Measurements from ENCODE around the gene AATF. TPM values are rescaled to one million over a fixed set of nuclear protein-coding genes. Genes with fewer than 3 reads are reported as not detected.
A peak's percentile ranks its signal among the peaks of the same experiment; 100 is the strongest.

The AATF gene
- polyA plus RNA-seq, 1 donor: 33.4 TPM

DNA sequence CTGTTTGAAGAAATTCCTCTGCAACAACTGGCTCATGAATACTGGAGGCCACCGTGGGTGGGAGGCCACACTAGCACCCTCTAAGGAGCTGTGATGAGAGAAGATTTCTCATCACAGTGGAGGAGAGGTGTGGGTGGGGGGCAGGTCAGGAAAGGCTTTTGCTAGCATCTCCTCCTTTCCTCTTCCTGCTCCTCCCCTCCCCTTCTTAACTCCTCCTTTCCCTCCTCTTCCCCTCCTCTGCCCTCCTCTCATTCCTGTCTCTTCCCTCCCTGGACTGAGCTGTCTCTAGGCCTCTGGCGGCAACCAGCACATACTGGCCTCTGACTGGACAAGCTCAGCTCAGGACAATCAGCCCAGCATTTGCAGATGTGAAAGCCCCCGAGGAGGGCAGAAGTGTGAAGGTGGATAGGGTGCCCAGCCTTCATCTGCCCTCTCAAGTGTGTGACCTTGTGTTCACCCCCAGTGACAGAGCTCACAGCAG is 30.5 kb upstream of the AATF start:
- peaks cover 16% of the 10 kb centered on the region for H3K27me3 ChIP-seq (ENCODE audit: control insufficient read depth, insufficient read depth, low read length)
- H3K4me1 ChIP-seq (ENCODE audit: control insufficient read depth, insufficient read depth, low read length): no peaks in the 10 kb centered on the region
- H3K36me3 ChIP-seq (ENCODE audit: control insufficient read depth, insufficient read depth, low read length): no peaks in the 10 kb centered on the region
- H3K4me3 ChIP-seq (ENCODE audit: low read length): no peak overlapping the region
- H3K9me3 ChIP-seq (ENCODE audit: control insufficient read depth, low read depth, low read length): no peaks in the 10 kb centered on the region
- no CpG with 5 or more reads among the region's 3 CpGs for WGBS (ENCODE audit: insufficient coverage, low lambda C conversion rate)
- no peak for DNase-seq
- no peak overlapping the region for H3K27ac ChIP-seq (ENCODE audit: low read length)

DNA sequence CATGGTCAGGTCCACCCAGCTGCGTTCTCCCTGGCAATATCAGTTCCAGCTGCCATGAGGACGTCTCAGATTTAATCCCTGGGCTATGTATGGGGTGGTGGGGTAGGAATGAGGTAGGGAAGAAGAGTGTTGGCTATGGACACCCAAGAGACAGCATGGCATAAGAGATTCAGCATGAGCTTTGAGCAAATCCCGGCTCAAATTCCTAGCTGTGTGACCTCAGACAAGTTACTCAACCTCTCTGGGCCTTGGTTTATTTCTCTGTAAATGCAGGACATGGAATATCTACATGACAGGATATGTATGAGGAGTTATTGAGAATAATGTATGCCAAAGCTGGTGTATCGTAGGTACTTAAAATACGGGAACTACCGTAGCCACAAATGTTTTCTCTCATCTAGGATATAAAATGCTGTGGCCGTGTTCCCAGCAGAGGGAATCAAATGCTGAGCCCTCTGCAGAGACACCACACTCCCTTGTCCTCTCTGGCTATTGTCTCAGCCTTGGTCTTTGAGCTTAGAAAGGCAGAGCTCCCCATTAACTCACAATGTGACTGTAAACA is 29.3 kb upstream of the AATF start:
- Histone ChIP-seq H3K9me3 (ENCODE audit: control insufficient read depth, low read depth, low read length) (no peaks in the 10 kb centered on the region), H3K36me3 (ENCODE audit: control insufficient read depth, insufficient read depth, low read length) (no peaks in the 10 kb centered on the region), H3K27ac (ENCODE audit: low read length) (no peak overlapping the region), H3K4me3 (ENCODE audit: low read length) (no peak overlapping the region), H3K27me3 (ENCODE audit: control insufficient read depth, insufficient read depth, low read length) (peaks cover 16% of the 10 kb centered on the region), H3K4me1 (ENCODE audit: control insufficient read depth, insufficient read depth, low read length) (no peaks in the 10 kb centered on the region)
- no CpG with 5 or more reads among the region's 7 CpGs for WGBS (ENCODE audit: insufficient coverage, low lambda C conversion rate)
- DNase-seq: no peak

DNA sequence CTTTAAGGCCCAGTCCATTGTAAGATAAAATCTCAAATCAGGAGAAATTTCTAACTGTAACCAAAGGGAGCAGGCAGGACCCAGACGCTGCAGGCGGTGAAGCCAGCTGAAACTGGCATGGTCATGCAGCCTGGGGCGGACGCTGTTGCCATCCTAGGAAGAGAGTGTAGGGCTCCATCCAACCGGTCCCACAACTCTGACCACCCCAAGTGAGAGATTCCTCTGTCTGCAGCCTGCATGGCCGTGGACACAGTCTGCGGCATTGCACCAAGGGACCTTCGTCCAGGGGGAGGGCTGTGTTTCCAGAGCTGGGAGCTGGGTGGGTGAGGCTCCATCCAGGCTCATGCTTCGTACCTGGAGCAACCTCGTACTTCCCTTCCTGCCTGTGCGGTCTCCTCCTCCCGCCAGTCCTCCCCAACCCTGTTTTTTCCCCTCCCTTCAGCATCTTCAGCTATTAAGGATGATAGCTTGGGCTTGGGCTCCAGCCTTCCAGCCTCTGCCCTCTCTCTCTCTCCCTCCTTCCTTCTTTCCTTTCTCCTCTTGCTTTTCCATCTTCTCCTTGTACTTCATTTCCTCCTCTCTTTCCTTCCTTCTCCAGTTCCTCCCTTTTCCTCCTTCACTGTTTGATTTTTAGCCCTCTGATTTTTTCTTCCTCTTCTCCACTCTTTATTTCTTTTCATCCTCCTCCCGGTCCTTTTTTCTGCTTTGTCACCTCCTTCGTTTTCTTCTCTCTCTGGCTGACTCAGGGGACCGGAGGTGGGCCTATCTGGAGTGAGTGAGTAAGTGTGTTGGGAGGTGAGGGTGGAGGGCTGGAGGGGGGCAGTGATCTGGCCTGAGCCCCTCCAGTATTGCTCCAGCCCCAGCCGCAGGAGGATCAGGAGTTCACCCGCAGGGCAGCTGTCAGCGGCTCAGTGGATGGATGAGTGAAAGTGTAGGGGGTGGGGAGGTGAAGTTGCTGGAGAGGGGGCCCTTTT is 28.4 kb upstream of the AATF start:
- peaks cover 16% of the 10 kb centered on the region for H3K27me3 ChIP-seq (ENCODE audit: control insufficient read depth, insufficient read depth, low read length)
- H3K4me3 ChIP-seq (ENCODE audit: low read length): no peak overlapping the region
- H3K36me3 ChIP-seq (ENCODE audit: control insufficient read depth, insufficient read depth, low read length): no peaks in the 10 kb centered on the region
- DNase-seq: no peak
- no peaks in the 10 kb centered on the region for H3K9me3 ChIP-seq (ENCODE audit: control insufficient read depth, low read depth, low read length)
- no peaks in the 10 kb centered on the region for H3K4me1 ChIP-seq (ENCODE audit: control insufficient read depth, insufficient read depth, low read length)
- 27% methylated on average over 2 of the region's 18 CpGs for WGBS (ENCODE audit: insufficient coverage, low lambda C conversion rate)
- no peak overlapping the region for H3K27ac ChIP-seq (ENCODE audit: low read length)

DNA sequence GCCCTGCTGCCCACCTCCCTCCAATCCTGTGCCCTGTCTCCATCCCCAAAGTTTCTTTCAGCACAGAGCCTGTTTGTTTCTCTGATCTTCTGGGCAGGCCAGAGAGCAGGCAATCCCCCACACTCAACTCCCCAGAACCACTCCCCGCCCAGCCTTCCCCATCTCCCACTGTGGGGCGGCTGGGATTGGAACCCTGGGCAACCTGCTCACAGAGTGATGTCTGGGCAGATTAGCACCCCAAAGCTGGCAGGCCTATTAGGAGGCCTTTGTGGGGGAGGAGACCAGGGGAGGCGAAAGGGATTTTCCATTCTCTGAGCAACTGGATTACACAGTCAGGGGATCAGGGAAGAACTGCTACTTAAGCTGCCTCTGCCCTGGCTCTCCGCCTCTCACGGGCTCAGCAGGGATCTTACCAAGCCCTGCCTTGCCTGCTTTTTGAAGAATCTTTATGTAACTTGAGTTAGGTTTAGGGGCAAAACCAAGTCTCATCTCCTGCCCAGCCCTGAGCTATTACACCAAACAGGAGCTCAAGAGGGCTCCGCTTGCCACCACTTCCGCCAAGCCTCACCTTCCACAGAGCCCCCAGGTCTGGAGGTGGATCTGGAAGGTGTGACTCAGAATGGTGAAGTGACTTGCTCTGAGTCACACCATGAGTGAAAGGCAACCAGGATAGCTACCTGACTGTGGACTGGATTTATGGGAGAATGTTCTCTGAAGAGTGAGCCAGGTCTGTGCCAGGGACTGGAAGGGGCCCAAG is 27.5 kb upstream of the AATF start:
- Histone ChIP-seq H3K36me3 (ENCODE audit: control insufficient read depth, insufficient read depth, low read length) (no peaks in the 10 kb centered on the region), H3K27ac (ENCODE audit: low read length) (no peak overlapping the region), H3K9me3 (ENCODE audit: control insufficient read depth, low read depth, low read length) (no peaks in the 10 kb centered on the region), H3K27me3 (ENCODE audit: control insufficient read depth, insufficient read depth, low read length) (peaks cover 18% of the 10 kb centered on the region), H3K4me1 (ENCODE audit: control insufficient read depth, insufficient read depth, low read length) (no peaks in the 10 kb centered on the region), H3K4me3 (ENCODE audit: low read length) (no peak overlapping the region)
- WGBS (ENCODE audit: insufficient coverage, low lambda C conversion rate): no CpG with 5 or more reads among the region's 7 CpGs
- no peak for DNase-seq

DNA sequence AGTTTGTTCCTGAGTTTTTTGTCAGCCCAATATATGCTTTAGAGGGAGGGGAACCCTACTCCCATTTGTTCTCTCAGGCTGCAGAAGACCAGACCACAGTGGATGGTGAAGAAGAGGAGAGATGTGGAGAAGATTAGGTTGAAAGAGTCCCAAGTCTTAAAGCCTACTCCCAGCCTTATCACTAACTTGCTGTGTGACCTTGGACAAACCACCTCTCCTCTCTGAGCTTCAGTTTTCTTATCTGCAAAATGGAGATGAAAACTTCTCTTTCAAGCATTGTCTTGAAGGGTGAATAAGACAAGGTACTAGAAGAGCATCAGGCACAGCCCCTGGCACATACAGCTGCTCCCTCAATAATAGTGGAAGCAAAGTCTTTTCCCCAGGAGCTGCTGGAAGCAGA is 26.6 kb upstream of the AATF start:
- no peak for DNase-seq
- H3K9me3 ChIP-seq (ENCODE audit: control insufficient read depth, low read depth, low read length): no peaks in the 10 kb centered on the region
- no peaks in the 10 kb centered on the region for H3K36me3 ChIP-seq (ENCODE audit: control insufficient read depth, insufficient read depth, low read length)
- no peaks in the 10 kb centered on the region for H3K4me1 ChIP-seq (ENCODE audit: control insufficient read depth, insufficient read depth, low read length)
- no peak overlapping the region for H3K4me3 ChIP-seq (ENCODE audit: low read length)
- H3K27me3 ChIP-seq (ENCODE audit: control insufficient read depth, insufficient read depth, low read length): peaks cover 23% of the 10 kb centered on the region
- H3K27ac ChIP-seq (ENCODE audit: low read length): no peak overlapping the region

DNA sequence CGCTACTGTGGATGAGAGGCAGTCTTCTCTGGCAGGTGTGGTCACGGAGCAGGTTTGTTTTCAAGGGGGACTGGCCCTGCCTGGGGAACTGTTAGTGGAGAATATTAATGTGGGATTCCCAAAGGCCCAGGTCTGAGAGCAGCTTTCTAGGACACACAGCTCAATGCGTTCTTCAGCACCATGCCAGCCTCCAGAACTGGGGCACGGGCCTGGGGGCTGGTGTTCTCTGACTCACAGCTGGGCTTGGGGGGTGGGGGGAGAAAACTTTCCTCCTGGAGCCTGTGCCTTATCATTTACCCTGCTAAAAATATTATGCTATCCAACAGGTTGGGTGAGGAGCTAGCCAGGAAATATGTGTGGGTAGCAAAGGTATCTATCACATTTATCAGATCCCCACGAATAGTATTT is 24.9 kb upstream of the AATF start:
- 13% methylated on average over 1 of the region's 5 CpGs for WGBS (ENCODE audit: insufficient coverage, low lambda C conversion rate)
- Histone ChIP-seq H3K4me1 (ENCODE audit: control insufficient read depth, insufficient read depth, low read length) (peaks cover 11% of the 10 kb centered on the region), H3K27me3 (ENCODE audit: control insufficient read depth, insufficient read depth, low read length) (peaks cover 40% of the 10 kb centered on the region), H3K4me3 (ENCODE audit: low read length) (no peak overlapping the region), H3K36me3 (ENCODE audit: control insufficient read depth, insufficient read depth, low read length) (no peaks in the 10 kb centered on the region), H3K9me3 (ENCODE audit: control insufficient read depth, low read depth, low read length) (no peaks in the 10 kb centered on the region), H3K27ac (ENCODE audit: low read length) (no peak overlapping the region)
- DNase-seq: no peak

DNA sequence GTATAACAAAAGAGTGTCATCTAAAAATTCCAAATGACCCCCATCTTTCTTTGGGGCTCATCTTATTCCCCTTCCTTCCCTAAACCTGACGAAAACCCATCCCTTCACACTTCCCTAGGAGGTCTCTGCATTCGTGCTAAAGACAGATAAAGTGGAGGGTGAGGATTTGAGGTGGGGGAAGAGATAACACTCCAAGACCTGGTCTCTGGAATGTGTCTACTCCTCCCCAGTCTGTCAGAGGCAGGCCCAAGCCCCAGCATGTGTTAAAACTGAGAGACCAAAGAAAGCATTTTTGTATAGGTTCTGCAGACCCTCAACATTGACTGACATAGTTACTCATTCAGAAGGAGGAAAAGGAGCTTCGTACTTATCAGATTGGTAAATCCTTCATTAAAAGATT is 22.5 kb upstream of the AATF start:
- no peak for DNase-seq
- no peaks in the 10 kb centered on the region for H3K36me3 ChIP-seq (ENCODE audit: control insufficient read depth, insufficient read depth, low read length)
- H3K27ac ChIP-seq (ENCODE audit: low read length): no peak overlapping the region
- peaks cover 13% of the 10 kb centered on the region for H3K4me1 ChIP-seq (ENCODE audit: control insufficient read depth, insufficient read depth, low read length)
- peaks cover 50% of the 10 kb centered on the region for H3K27me3 ChIP-seq (ENCODE audit: control insufficient read depth, insufficient read depth, low read length)
- no CpG with 5 or more reads among the region's 3 CpGs for whole genome bisulfite sequencing (ENCODE audit: insufficient coverage, low lambda C conversion rate)
- no peak overlapping the region for H3K4me3 ChIP-seq (ENCODE audit: low read length)
- no peaks in the 10 kb centered on the region for H3K9me3 ChIP-seq (ENCODE audit: control insufficient read depth, low read depth, low read length)

DNA sequence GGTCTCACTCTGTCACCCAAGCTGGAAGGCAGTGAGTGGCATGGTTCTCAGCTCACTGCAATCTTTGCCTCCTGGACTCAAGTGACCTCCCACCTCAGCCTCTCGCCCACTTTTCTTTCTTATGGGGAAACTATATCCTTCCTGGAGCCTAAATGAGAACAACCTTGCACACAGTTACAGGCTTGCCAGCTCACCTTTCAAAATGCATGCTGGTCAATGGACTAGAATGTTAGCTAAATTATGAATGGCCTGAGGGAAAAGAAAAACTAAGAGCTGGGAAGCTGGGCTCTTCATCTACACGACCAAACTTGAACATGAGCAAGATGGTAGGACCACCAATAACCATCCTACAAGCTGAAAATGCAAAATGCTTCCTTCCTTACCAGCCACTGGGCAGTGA is 22.1 kb upstream of the AATF start:
- Histone ChIP-seq H3K36me3 (ENCODE audit: control insufficient read depth, insufficient read depth, low read length) (no peaks in the 10 kb centered on the region), H3K27me3 (ENCODE audit: control insufficient read depth, insufficient read depth, low read length) (peaks cover 53% of the 10 kb centered on the region), H3K4me3 (ENCODE audit: low read length) (no peak overlapping the region), H3K27ac (ENCODE audit: low read length) (no peak overlapping the region), H3K9me3 (ENCODE audit: control insufficient read depth, low read depth, low read length) (no peaks in the 10 kb centered on the region), H3K4me1 (ENCODE audit: control insufficient read depth, insufficient read depth, low read length) (peaks cover 13% of the 10 kb centered on the region)
- no CpG with 5 or more reads among the region's 2 CpGs for WGBS (ENCODE audit: insufficient coverage, low lambda C conversion rate)
- DNase-seq: no peak

DNA sequence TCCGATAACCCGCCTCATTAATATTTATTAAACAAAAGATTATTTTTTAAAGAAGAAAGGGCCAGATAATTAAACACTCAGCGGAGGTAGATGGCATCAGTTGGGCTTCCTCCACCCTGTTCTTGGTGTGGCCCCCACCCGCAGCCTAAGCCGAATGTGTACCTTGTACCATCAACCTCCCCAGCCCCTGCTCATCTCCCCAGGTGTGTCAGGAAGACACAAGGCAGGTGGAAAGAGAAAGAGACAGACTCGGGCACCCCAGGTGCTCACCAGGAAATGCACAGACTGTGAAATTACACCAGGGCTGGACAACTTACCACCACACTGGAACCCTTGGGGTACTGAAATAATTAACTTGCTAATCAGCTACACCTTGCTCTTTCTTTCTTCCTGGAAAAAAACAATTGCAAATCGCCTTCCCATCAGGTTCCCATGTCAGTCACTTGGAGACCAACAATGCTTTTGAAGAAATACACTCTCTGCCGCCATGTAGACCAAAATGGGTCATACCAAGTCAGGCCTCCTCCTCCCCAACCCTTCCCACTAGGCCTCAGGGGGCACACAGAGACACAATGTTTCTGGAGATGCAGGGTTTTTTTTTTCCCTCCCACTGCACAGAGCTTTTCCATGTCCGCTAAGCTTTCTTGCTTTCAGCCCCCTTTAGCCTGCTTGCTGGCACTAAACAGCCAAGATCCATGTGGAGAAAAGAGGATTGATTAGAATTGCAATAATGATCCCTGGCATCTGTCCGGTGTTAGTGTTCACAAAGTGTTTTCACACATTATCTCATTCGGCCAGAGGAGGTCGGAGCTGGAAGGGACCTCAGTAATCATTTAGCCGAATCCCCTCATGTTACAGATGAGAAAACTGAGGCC is 20.0 kb upstream of the AATF start:
- H3K36me3 ChIP-seq (ENCODE audit: control insufficient read depth, insufficient read depth, low read length): no peaks in the 10 kb centered on the region
- no peak overlapping the region for H3K4me3 ChIP-seq (ENCODE audit: low read length)
- peaks cover 73% of the 10 kb centered on the region for H3K27me3 ChIP-seq (ENCODE audit: control insufficient read depth, insufficient read depth, low read length)
- H3K27ac ChIP-seq (ENCODE audit: low read length): no peak overlapping the region
- WGBS (ENCODE audit: insufficient coverage, low lambda C conversion rate): 100% methylated on average over 2 of the region's 13 CpGs
- DNase-seq: peak in 1 of 2 donors; percentile 59
- H3K9me3 ChIP-seq (ENCODE audit: control insufficient read depth, low read depth, low read length): peaks cover 3% of the 10 kb centered on the region
- H3K4me1 ChIP-seq (ENCODE audit: control insufficient read depth, insufficient read depth, low read length): peaks cover 26% of the 10 kb centered on the region

All from large intestine (tissue), 3 donors.